HFF-Myc (cell line): ENCODE results near the gene SLC25A20.

Experiments used
- DNase-seq: peaks from one replicate; pipeline ENCODE4 v3.0.0-alpha.2; 2011; ENCODE audit warnings: low read depth; ENCODE audit errors: extremely low read depth
- H3K4me3 ChIP-seq: replicated peaks from 2 replicates; pipeline ENCODE4 v1.5.1; 2011; ENCODE audit warnings: low read depth, mild to moderate bottlenecking, control low read depth, low read length
- CTCF ChIP-seq: IDR thresholded peaks from 2 replicates; pipeline ENCODE4 v1.5.1; 2012; ENCODE audit warnings: mild to moderate bottlenecking, low read depth, low read length, control low read depth; ENCODE audit errors: missing control alignments

SLC25A20 gene

GRCh38 chr3:48847504-48848423, 50.9 kb downstream of the SLC25A20 start, which contains the start of gene PRKAR2A:
PRKAR2A (minus strand) TSS chr3:48847874; CDS start chr3:48847596, 278 bp downstream.
- TF ChIP-seq CTCF, result no peak
- peak within 1 kb of the TSS; percentile 61 for H3K4me3 ChIP-seq
- peak; percentile 54 for DNase-seq

GRCh38 chr3:48847053-48847503, 51.6 kb downstream of the SLC25A20 start:
- peak; percentile 47 for DNase-seq
- no peak for TF ChIP-seq CTCF
- peak overlapping the region; percentile 61 for H3K4me3 ChIP-seq

GRCh38 chr3:48845170-48845569, 53.5 kb downstream of the SLC25A20 start:
- TF ChIP-seq CTCF, result no peak
- peak overlapping the region; percentile 61 for H3K4me3 ChIP-seq
- DNase-seq, result no peak

GRCh38 chr3:48837163-48837562, 61.5 kb downstream of the SLC25A20 start:
- no peak for TF ChIP-seq CTCF
- DNase-seq, result no peak

GRCh38 chr3:48835650-48836366, 62.9 kb downstream of the SLC25A20 start:
- no peak overlapping the region for H3K4me3 ChIP-seq
- no peak for TF ChIP-seq CTCF
- DNase-seq, result no peak

More at GRCh38 chr3:48837163-48837562, 61.5 kb downstream of the SLC25A20 start:
- no peak overlapping the region for H3K4me3 ChIP-seq

- DNase-seq, result no peak
- no peak for TF ChIP-seq CTCF
- no peak overlapping the region for H3K4me3 ChIP-seq
Measured at GRCh38 chr3:48832684-48833083, 66.0 kb downstream of the SLC25A20 start.
